ENCODE measurements around the gene DOK5. TPM values are rescaled to one million over a fixed set of nuclear protein-coding genes. Genes with fewer than 3 reads are reported as not detected.

Gene DOK5
- polyA plus RNA-seq, 1 of the 3 experiments (the other 2 are of a cell fraction): 12.4 TPM

DNA sequence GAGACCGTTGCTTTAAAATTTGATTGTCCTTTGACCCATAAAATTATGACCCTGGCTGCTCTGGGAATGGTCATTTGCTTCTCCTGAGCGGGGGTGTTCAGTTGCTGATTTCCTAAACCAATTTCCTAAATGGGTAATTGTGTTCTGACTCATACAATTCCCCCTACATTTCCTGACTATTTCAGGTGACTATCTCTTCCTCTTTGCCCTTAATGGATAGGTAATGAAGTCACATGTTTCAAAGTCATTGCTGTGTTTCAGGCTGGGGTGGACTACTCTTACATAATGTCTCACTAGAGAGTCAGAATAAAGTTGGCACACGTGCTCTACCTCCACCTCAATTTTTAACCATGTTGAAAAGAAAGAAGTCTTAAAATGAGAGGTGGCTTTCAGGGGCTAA lies 109.8 kb downstream of the DOK5 start:
- CTCF ChIA-PET: interaction anchor here (0.6 kb wide), 1 partner anchor 11 kb away, joined by 3 read pairs; no protein-coding TSS in a partner anchor
- Histone ChIP-seq H3K9ac (no peak overlapping the region), H3K9me3 (no peaks in the 10 kb centered on the region), H3K4me2 (no peak overlapping the region), H3K4me1 (ENCODE audit: control insufficient read depth in 1 of 2, insufficient read depth in 2 of 2, low read depth in 1 of 2, low read length in 1 of 2) (no peaks in the 10 kb centered on the region; a peak in 1 of 4 replicates), H3K27ac (ENCODE audit: low read depth in 2 of 2, low read length in 1 of 2) (no peak overlapping the region), H3F3A (replicated peaks; ENCODE audit: insufficient read depth) (no peaks in the 10 kb centered on the region), H3K36me3 (replicated peaks in 1 of 2; ENCODE audit: control insufficient read depth in 1 of 2, insufficient read depth in 2 of 2, low read length in 1 of 2) (no peaks in the 10 kb centered on the region), H4K20me1 (ENCODE audit: insufficient read depth) (no peaks in the 10 kb centered on the region), H3K9me2 (no peaks in the 10 kb centered on the region), H3K79me2 (ENCODE audit: insufficient read depth) (peaks cover 6% of the 10 kb centered on the region; the same call in 1 of the 2 replicates), H3K4me3 (ENCODE audit: low read depth in 2 of 2, low read length in 1 of 2) (no peak overlapping the region), H2AFZ (ENCODE audit: low read depth) (no peak overlapping the region), H3K27me3 (ENCODE audit: insufficient read depth) (no peaks in the 10 kb centered on the region)
- WGBS (ENCODE audit: low lambda C conversion rate): 10% methylated on average over 3 of the region's 3 CpGs
- POLR2A ChIA-PET: no interaction called here
- no peak for TF ChIP-seq ELF1 (IDR thresholded peaks at IDR 0.05)
- no peak for TF ChIP-seq USF2 (IDR thresholded peaks at IDR 0.05; ENCODE audit: borderline replicate concordance, low read depth, low read length)
- no peak for TF ChIP-seq GABPA (IDR thresholded peaks at IDR 0.05; ENCODE audit: low read depth)
- no peak for TF ChIP-seq NFIC (IDR thresholded peaks at IDR 0.05; ENCODE audit: borderline replicate concordance)
- no peak for DNase-seq

DNA sequence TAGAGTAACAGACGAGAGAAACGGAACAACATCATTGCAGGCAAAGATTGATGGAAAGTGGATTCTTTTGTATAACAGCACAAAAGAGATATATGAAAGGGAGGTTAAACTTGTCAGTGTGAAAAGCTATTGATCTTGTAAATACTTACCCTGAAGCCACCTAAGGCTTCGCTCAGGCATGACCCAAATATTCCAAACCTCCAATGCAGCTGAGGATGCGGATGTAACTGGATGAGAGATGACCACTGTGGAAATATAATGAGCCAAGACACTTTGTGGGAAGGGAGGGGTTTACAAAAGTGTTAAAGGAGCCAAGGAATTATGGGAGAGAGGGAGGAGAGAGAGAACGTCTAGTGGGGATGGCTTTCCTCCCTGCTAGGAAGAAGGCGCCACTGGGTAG lies 112.0 kb downstream of the DOK5 start:
- Histone ChIP-seq H2AFZ (ENCODE audit: low read depth) (no peak overlapping the region), H3K27me3 (ENCODE audit: insufficient read depth) (no peaks in the 10 kb centered on the region), H3K27ac (ENCODE audit: low read depth in 2 of 2, low read length in 1 of 2) (no peak overlapping the region), H3K4me2 (no peak overlapping the region), H3K9me3 (no peaks in the 10 kb centered on the region), H3K36me3 (replicated peaks in 1 of 2; ENCODE audit: control insufficient read depth in 1 of 2, insufficient read depth in 2 of 2, low read length in 1 of 2) (no peaks in the 10 kb centered on the region), H3F3A (replicated peaks; ENCODE audit: insufficient read depth) (no peaks in the 10 kb centered on the region), H4K20me1 (ENCODE audit: insufficient read depth) (no peaks in the 10 kb centered on the region), H3K4me3 (ENCODE audit: low read depth in 2 of 2, low read length in 1 of 2) (no peak overlapping the region), H3K9me2 (no peaks in the 10 kb centered on the region), H3K4me1 (ENCODE audit: control insufficient read depth in 1 of 2, insufficient read depth in 2 of 2, low read depth in 1 of 2, low read length in 1 of 2) (no peaks in the 10 kb centered on the region; a peak in 1 of 4 replicates), H3K9ac (no peak overlapping the region), H3K79me2 (ENCODE audit: insufficient read depth) (peaks cover 6% of the 10 kb centered on the region; the same call in 1 of the 2 replicates)
- ChIA-PET CTCF (interaction anchor here (1.1 kb wide), 1 partner anchor 59 kb away, joined by 3 read pairs; no protein-coding TSS in a partner anchor), POLR2A (interaction anchor here (0.6 kb wide), 1 partner anchor 62 kb away, joined by 3 read pairs; no protein-coding TSS in a partner anchor)
- no peak for TF ChIP-seq NRF1 (IDR thresholded peaks at IDR 0.05; ENCODE audit: low read depth, low read length)
- no peak for TF ChIP-seq RXRA (IDR thresholded peaks at IDR 0.05; ENCODE audit: borderline replicate concordance, low read depth)
- TF ChIP-seq RAD21 (IDR thresholded peaks at IDR 0.05; ENCODE audit: low read length): no peak
- no peak for TF ChIP-seq USF2 (IDR thresholded peaks at IDR 0.05; ENCODE audit: borderline replicate concordance, low read depth, low read length)
- TF ChIP-seq, protein P1, sequence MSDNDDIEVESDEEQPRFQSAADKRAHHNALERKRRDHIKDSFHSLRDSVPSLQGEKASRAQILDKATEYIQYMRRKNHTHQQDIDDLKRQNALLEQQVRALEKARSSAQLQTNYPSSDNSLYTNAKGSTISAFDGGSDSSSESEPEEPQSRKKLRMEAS (IDR thresholded peaks at IDR 0.05; ENCODE audit: low read depth): no peak
- WGBS (ENCODE audit: low lambda C conversion rate): 26% methylated on average over 6 of the region's 6 CpGs
- DNase-seq: no peak

GRCh38 chr20:54589402-54590030 lies 114.1 kb downstream of the DOK5 start:
- Histone ChIP-seq H2AFZ (ENCODE audit: low read depth) (no peak overlapping the region), H3K79me2 (ENCODE audit: insufficient read depth) (no peaks in the 10 kb centered on the region; the same call in 1 of the 2 replicates), H3K4me3 (ENCODE audit: low read depth in 2 of 2, low read length in 1 of 2) (no peak overlapping the region), H3F3A (replicated peaks; ENCODE audit: insufficient read depth) (no peaks in the 10 kb centered on the region), H3K9ac (no peak overlapping the region), H3K4me1 (ENCODE audit: control insufficient read depth in 1 of 2, insufficient read depth in 2 of 2, low read depth in 1 of 2, low read length in 1 of 2) (no peaks in the 10 kb centered on the region; a peak in 1 of 4 replicates), H3K36me3 (replicated peaks in 1 of 2; ENCODE audit: control insufficient read depth in 1 of 2, insufficient read depth in 2 of 2, low read length in 1 of 2) (peaks cover 0 to 6% of the 10 kb centered on the region in 2 experiments), H3K27ac (ENCODE audit: low read depth in 2 of 2, low read length in 1 of 2) (no peak overlapping the region), H3K27me3 (ENCODE audit: insufficient read depth) (no peaks in the 10 kb centered on the region), H3K9me2 (no peaks in the 10 kb centered on the region), H4K20me1 (ENCODE audit: insufficient read depth) (no peaks in the 10 kb centered on the region), H3K4me2 (no peak overlapping the region), H3K9me3 (no peaks in the 10 kb centered on the region)
- 8% methylated on average over 4 of the region's 4 CpGs for WGBS (ENCODE audit: low lambda C conversion rate)
- POLR2A ChIA-PET: no interaction called here
- CTCF ChIA-PET: no interaction called here
- no peak for DNase-seq
- no peak for TF ChIP-seq NFIC (IDR thresholded peaks at IDR 0.05; ENCODE audit: borderline replicate concordance)
- no peak for TF ChIP-seq CHD2 (IDR thresholded peaks at IDR 0.05; ENCODE audit: low read length, partially characterized antibody)
- TF ChIP-seq FOSL2 (IDR thresholded peaks at IDR 0.05; ENCODE audit: borderline replicate concordance, low read depth): no peak
- no peak for TF ChIP-seq USF2 (IDR thresholded peaks at IDR 0.05; ENCODE audit: borderline replicate concordance, low read depth, low read length)
- TF ChIP-seq, protein P1 (IDR thresholded peaks at IDR 0.05; ENCODE audit: low read depth): no peak
- TF ChIP-seq GABPA (IDR thresholded peaks at IDR 0.05; ENCODE audit: low read depth): no peak
- TF ChIP-seq MXI1 (IDR thresholded peaks at IDR 0.05; ENCODE audit: low read depth, low read length): no peak
- TF ChIP-seq RAD21 (IDR thresholded peaks at IDR 0.05; ENCODE audit: low read length): no peak
- TF ChIP-seq SIN3A (IDR thresholded peaks at IDR 0.05; ENCODE audit: borderline replicate concordance, low read depth, low read length): no peak
- TF ChIP-seq POLR2AphosphoS5 (IDR thresholded peaks at IDR 0.05; ENCODE audit: low read depth, low read length): no peak
- TF ChIP-seq FOXM1 (IDR thresholded peaks at IDR 0.05; ENCODE audit: low read depth): no peak
- TF ChIP-seq, protein P2, sequence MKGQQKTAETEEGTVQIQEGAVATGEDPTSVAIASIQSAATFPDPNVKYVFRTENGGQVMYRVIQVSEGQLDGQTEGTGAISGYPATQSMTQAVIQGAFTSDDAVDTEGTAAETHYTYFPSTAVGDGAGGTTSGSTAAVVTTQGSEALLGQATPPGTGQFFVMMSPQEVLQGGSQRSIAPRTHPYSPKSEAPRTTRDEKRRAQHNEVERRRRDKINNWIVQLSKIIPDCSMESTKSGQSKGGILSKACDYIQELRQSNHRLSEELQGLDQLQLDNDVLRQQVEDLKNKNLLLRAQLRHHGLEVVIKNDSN (IDR thresholded peaks at IDR 0.05; ENCODE audit: borderline replicate concordance, low read depth): no peak
- no peak for TF ChIP-seq TEAD4 (IDR thresholded peaks at IDR 0.05; ENCODE audit: borderline replicate concordance, insufficient read depth)
- TF ChIP-seq NRF1 (IDR thresholded peaks at IDR 0.05; ENCODE audit: low read depth, low read length): no peak
